WI38 (cell line): ENCODE data around the gene ALDH8A1.
A peak's percentile ranks its signal among the peaks of the same experiment; 100 is the strongest.

Experiments
- H3K4me3 ChIP-seq: 2 replicates; pipeline ENCODE4 v1.5.1; 2011; ENCODE audit warnings: low read depth, mild to moderate bottlenecking, control low read depth, low read length
- CTCF ChIP-seq: IDR thresholded peaks from 2 replicates; pipeline ENCODE4 v1.5.1; 2012; ENCODE audit warnings: low read depth, mild to moderate bottlenecking, control low read depth, low read length

Gene ALDH8A1

GRCh38 chr6:134883314-134883713, 66.6 kb downstream of the ALDH8A1 start:
- no peak for TF ChIP-seq CTCF
- H3K4me3 ChIP-seq: no peak overlapping the region

GRCh38 chr6:134882426-134883038, 67.4 kb downstream of the ALDH8A1 start:
- no peak overlapping the region for H3K4me3 ChIP-seq
- TF ChIP-seq CTCF: peak; percentile 87

- TF ChIP-seq CTCF: no peak
- no peak overlapping the region for H3K4me3 ChIP-seq
Measured at GRCh38 chr6:134880487-134881190, 69.3 kb downstream of the ALDH8A1 start.

- no peak for TF ChIP-seq CTCF
- no peak overlapping the region for H3K4me3 ChIP-seq
Measured at GRCh38 chr6:134878136-134878535, 71.8 kb downstream of the ALDH8A1 start.

GRCh38 chr6:134875367-134875766, 74.5 kb downstream of the ALDH8A1 start:
- TF ChIP-seq CTCF: no peak
- no peak overlapping the region for H3K4me3 ChIP-seq

DNA sequence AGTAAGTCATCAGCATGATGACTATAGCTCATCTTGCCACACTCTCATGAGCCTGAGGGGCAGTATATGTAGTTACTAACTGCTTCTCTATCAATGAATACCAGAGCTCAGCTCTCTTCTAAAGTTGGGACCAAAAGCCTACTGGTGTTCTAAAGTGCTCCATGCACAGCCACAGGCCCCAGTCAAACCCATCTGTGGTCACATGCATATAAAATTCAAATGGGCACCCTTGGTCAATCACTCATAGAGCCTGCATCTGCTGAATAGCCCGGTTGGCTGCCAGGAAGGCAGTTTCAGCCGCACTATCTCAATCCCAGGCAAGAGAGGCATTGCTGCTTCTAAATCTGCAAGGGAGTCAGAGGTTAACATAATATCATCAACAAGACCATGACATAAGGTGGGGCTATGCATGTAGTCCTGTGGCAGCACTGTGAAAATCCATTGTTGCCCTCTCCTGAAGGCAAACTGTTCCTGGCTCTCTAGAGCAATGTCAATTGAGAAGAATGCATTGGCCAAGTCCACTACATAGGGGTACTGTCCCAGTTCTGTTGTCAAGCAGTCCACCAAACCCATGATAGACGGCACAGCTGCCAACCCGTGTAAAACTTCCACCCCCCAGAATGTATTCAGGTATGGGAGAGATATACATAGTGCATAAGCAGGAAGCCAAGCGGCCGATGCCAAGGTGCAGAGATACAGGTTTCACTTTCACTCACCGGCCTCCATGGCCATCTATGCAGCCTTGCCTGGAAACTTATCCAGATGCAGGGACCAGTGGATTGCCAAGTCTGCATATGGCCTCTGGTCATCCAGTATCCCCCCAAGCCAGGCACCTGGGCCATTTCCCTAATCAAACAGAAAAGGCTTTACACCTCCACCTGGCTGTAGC, 76.2 kb downstream of the ALDH8A1 start:
- no peak for TF ChIP-seq CTCF
- H3K4me3 ChIP-seq: no peak overlapping the region
